ENCODE measurements around the gene IRF5. TPM values are rescaled to one million over a fixed set of nuclear protein-coding genes. Genes with fewer than 3 reads are reported as not detected.

Gene IRF5
- total RNA-seq, 2 experiments from 2014 or later = 8.2 to 21.9 TPM

- ChIA-PET POLR2A (interaction anchor here (0.6 to 1.2 kb wide), 4 partner anchors 16 to 95 kb away, joined by 3 to 5 read pairs (median 4); partner anchors contain the start of gene TNPO3), CTCF (ENCODE audit: unreplicated experiment) (no interaction called here)
- no peaks in the 10 kb centered on the region for H4K20me1 ChIP-seq (ENCODE audit: insufficient read depth, low read length)
- no peak overlapping the region for H3K4me3 ChIP-seq (ENCODE audit: low read depth, low read length, poor library complexity, severe bottlenecking)
- no peaks in the 10 kb centered on the region for H3K79me2 ChIP-seq (ENCODE audit: insufficient read depth, low read depth, low read length)
- no peaks in the 10 kb centered on the region for H3K9me2 ChIP-seq (ENCODE audit: insufficient read depth, low read length)
- H3K4me2 ChIP-seq (ENCODE audit: low read length) = no peak overlapping the region
- intact Hi-C loops (cut with micrococcal nuclease; ENCODE audit: unreplicated experiment) = loop anchor here (5.0 kb wide), 1 partner anchor 93 kb away; no protein-coding TSS in a partner anchor
- no peak overlapping the region for H2AFZ ChIP-seq (ENCODE audit: low read length)
- H3K4me1 ChIP-seq (ENCODE audit: insufficient read depth, low read length, poor library complexity, severe bottlenecking) = peaks cover 46% of the 10 kb centered on the region
- TF ChIP-seq, protein P1, sequence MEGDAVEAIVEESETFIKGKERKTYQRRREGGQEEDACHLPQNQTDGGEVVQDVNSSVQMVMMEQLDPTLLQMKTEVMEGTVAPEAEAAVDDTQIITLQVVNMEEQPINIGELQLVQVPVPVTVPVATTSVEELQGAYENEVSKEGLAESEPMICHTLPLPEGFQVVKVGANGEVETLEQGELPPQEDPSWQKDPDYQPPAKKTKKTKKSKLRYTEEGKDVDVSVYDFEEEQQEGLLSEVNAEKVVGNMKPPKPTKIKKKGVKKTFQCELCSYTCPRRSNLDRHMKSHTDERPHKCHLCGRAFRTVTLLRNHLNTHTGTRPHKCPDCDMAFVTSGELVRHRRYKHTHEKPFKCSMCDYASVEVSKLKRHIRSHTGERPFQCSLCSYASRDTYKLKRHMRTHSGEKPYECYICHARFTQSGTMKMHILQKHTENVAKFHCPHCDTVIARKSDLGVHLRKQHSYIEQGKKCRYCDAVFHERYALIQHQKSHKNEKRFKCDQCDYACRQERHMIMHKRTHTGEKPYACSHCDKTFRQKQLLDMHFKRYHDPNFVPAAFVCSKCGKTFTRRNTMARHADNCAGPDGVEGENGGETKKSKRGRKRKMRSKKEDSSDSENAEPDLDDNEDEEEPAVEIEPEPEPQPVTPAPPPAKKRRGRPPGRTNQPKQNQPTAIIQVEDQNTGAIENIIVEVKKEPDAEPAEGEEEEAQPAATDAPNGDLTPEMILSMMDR (conservative IDR thresholded peaks at IDR 0.05; ENCODE audit: low read length) = no peak
- TF ChIP-seq EZH2phosphoT487 (IDR thresholded peaks at IDR 0.05; ENCODE audit: borderline replicate concordance, low read depth, low read length) = no peak
- H3K9me3 ChIP-seq (ENCODE audit: low read length) = no peaks in the 10 kb centered on the region
- H3K27ac ChIP-seq (ENCODE audit: low read depth, low read length, poor library complexity, severe bottlenecking) = no peak overlapping the region
- peaks cover 89% of the 10 kb centered on the region for H3K36me3 ChIP-seq (ENCODE audit: insufficient read depth, low read length)
- BruUV-seq (replicated peaks) = no TSS peak
- DNase-seq (ENCODE audit: low spot score) = no peak
Observed at GRCh38 chr7:128959296-128959695, 21.6 kb downstream of the IRF5 start.

DNA sequence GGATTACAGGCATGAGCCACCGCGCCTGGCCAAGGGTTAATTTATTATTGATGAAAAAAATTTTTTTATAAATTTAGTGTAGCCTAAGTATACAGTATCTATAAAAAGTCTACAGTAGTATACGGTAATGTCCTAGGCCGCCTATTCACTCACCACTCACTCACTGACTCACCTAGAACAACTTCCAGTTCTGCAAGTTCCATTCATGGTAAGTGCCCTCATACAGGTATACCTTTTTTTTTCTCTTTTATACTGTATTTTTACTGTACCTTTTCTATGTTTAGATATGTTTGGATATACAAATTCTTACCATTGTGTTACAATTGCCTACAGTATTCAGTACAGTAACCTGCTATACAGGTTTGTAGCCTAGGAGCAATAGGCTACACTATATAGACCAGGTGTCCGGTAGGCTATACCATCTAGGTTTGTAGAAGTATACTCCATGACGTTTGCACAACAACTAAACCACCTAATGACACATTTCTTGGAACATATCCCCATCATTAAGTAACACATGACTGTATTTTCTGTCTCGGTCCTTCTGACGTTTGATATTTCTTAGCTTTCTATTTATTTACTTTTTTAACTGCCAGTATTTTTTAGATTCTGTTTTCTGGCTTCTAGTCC, 23.4 kb downstream of the IRF5 start:
- TF ChIP-seq, protein P1 (conservative IDR thresholded peaks at IDR 0.05; ENCODE audit: low read length) = no peak
- TF ChIP-seq EZH2phosphoT487 (IDR thresholded peaks at IDR 0.05; ENCODE audit: borderline replicate concordance, low read depth, low read length) = no peak
- Histone ChIP-seq H3K27ac (ENCODE audit: low read depth, low read length, poor library complexity, severe bottlenecking) (no peak overlapping the region), H3K36me3 (ENCODE audit: insufficient read depth, low read length) (peaks cover 92% of the 10 kb centered on the region), H3K9me2 (ENCODE audit: insufficient read depth, low read length) (no peaks in the 10 kb centered on the region), H3K4me2 (ENCODE audit: low read length) (no peak overlapping the region), H3K4me3 (ENCODE audit: low read depth, low read length, poor library complexity, severe bottlenecking) (no peak overlapping the region), H4K20me1 (ENCODE audit: insufficient read depth, low read length) (no peaks in the 10 kb centered on the region), H3K4me1 (ENCODE audit: insufficient read depth, low read length, poor library complexity, severe bottlenecking) (peaks cover 28% of the 10 kb centered on the region), H3K9me3 (ENCODE audit: low read length) (no peaks in the 10 kb centered on the region), H2AFZ (ENCODE audit: low read length) (no peak overlapping the region), H3K79me2 (ENCODE audit: insufficient read depth, low read depth, low read length) (no peaks in the 10 kb centered on the region)
- POLR2A ChIA-PET = interaction anchor here (0.6 to 1.5 kb wide), 5 partner anchors 8 to 1412 kb away, joined by 3 to 11 read pairs (median 3); no protein-coding TSS in a partner anchor
- BruUV-seq (replicated peaks) = TSS peak; percentile 18
- intact Hi-C loops (cut with micrococcal nuclease; ENCODE audit: unreplicated experiment) = no loop called here
- no peak for DNase-seq (ENCODE audit: low spot score)
- CTCF ChIA-PET (ENCODE audit: unreplicated experiment) = no interaction called here

GRCh38 chr7:128962899-128963298, 25.2 kb downstream of the IRF5 start:
- H3K4me1 ChIP-seq (ENCODE audit: insufficient read depth, low read length, poor library complexity, severe bottlenecking) = peaks cover 16% of the 10 kb centered on the region
- CTCF ChIA-PET (ENCODE audit: unreplicated experiment) = no interaction called here
- no peaks in the 10 kb centered on the region for H4K20me1 ChIP-seq (ENCODE audit: insufficient read depth, low read length)
- H3K36me3 ChIP-seq (ENCODE audit: insufficient read depth, low read length) = peaks cover 92% of the 10 kb centered on the region
- H3K27ac ChIP-seq (ENCODE audit: low read depth, low read length, poor library complexity, severe bottlenecking) = peak overlapping the region; percentile 28
- H3K9me2 ChIP-seq (ENCODE audit: insufficient read depth, low read length) = no peaks in the 10 kb centered on the region
- no peaks in the 10 kb centered on the region for H3K9me3 ChIP-seq (ENCODE audit: low read length)
- POLR2A ChIA-PET = interaction anchor here (0.9 kb wide), 1 partner anchor 19 kb away, joined by 3 read pairs; no protein-coding TSS in a partner anchor
- intact Hi-C loops (cut with micrococcal nuclease; ENCODE audit: unreplicated experiment) = no loop called here
- H2AFZ ChIP-seq (ENCODE audit: low read length) = no peak overlapping the region
- no peak overlapping the region for H3K4me2 ChIP-seq (ENCODE audit: low read length)
- H3K79me2 ChIP-seq (ENCODE audit: insufficient read depth, low read depth, low read length) = no peaks in the 10 kb centered on the region
- BruUV-seq (replicated peaks) = no TSS peak
- no peak overlapping the region for H3K4me3 ChIP-seq (ENCODE audit: low read depth, low read length, poor library complexity, severe bottlenecking)
- TF ChIP-seq, protein P1 (conservative IDR thresholded peaks at IDR 0.05; ENCODE audit: low read length) = no peak
- TF ChIP-seq EZH2phosphoT487 (IDR thresholded peaks at IDR 0.05; ENCODE audit: borderline replicate concordance, low read depth, low read length) = no peak
- no peak for DNase-seq (ENCODE audit: low spot score)

Measured in OCI-LY7 (cell line).